ENCODE data around the gene GPC3.

DNA sequence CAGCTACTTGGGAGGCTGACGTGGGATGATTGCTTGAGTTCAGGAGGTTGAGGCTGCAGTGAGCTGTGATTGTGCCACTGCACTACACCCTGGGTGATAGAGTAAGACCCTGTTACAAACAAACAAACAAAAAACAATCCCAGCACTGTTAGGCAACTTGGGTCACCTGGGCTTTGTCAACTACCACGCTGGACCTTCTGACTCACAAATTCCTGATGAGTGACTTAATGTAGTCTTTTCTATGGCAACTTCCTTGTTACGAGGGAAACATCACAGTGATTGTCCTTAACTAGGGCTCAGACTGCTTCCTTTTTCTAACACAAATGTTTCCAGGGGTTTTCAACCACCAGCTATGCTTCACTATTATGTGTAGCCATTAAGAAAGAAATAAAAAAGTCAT lies 441.3 kb downstream of the GPC3 start:
- TF ChIP-seq, protein P1, sequence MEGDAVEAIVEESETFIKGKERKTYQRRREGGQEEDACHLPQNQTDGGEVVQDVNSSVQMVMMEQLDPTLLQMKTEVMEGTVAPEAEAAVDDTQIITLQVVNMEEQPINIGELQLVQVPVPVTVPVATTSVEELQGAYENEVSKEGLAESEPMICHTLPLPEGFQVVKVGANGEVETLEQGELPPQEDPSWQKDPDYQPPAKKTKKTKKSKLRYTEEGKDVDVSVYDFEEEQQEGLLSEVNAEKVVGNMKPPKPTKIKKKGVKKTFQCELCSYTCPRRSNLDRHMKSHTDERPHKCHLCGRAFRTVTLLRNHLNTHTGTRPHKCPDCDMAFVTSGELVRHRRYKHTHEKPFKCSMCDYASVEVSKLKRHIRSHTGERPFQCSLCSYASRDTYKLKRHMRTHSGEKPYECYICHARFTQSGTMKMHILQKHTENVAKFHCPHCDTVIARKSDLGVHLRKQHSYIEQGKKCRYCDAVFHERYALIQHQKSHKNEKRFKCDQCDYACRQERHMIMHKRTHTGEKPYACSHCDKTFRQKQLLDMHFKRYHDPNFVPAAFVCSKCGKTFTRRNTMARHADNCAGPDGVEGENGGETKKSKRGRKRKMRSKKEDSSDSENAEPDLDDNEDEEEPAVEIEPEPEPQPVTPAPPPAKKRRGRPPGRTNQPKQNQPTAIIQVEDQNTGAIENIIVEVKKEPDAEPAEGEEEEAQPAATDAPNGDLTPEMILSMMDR (conservative IDR thresholded peaks at IDR 0.05; ENCODE audit: low read depth in 2 of 2): no peak
- TF ChIP-seq, protein P2, sequence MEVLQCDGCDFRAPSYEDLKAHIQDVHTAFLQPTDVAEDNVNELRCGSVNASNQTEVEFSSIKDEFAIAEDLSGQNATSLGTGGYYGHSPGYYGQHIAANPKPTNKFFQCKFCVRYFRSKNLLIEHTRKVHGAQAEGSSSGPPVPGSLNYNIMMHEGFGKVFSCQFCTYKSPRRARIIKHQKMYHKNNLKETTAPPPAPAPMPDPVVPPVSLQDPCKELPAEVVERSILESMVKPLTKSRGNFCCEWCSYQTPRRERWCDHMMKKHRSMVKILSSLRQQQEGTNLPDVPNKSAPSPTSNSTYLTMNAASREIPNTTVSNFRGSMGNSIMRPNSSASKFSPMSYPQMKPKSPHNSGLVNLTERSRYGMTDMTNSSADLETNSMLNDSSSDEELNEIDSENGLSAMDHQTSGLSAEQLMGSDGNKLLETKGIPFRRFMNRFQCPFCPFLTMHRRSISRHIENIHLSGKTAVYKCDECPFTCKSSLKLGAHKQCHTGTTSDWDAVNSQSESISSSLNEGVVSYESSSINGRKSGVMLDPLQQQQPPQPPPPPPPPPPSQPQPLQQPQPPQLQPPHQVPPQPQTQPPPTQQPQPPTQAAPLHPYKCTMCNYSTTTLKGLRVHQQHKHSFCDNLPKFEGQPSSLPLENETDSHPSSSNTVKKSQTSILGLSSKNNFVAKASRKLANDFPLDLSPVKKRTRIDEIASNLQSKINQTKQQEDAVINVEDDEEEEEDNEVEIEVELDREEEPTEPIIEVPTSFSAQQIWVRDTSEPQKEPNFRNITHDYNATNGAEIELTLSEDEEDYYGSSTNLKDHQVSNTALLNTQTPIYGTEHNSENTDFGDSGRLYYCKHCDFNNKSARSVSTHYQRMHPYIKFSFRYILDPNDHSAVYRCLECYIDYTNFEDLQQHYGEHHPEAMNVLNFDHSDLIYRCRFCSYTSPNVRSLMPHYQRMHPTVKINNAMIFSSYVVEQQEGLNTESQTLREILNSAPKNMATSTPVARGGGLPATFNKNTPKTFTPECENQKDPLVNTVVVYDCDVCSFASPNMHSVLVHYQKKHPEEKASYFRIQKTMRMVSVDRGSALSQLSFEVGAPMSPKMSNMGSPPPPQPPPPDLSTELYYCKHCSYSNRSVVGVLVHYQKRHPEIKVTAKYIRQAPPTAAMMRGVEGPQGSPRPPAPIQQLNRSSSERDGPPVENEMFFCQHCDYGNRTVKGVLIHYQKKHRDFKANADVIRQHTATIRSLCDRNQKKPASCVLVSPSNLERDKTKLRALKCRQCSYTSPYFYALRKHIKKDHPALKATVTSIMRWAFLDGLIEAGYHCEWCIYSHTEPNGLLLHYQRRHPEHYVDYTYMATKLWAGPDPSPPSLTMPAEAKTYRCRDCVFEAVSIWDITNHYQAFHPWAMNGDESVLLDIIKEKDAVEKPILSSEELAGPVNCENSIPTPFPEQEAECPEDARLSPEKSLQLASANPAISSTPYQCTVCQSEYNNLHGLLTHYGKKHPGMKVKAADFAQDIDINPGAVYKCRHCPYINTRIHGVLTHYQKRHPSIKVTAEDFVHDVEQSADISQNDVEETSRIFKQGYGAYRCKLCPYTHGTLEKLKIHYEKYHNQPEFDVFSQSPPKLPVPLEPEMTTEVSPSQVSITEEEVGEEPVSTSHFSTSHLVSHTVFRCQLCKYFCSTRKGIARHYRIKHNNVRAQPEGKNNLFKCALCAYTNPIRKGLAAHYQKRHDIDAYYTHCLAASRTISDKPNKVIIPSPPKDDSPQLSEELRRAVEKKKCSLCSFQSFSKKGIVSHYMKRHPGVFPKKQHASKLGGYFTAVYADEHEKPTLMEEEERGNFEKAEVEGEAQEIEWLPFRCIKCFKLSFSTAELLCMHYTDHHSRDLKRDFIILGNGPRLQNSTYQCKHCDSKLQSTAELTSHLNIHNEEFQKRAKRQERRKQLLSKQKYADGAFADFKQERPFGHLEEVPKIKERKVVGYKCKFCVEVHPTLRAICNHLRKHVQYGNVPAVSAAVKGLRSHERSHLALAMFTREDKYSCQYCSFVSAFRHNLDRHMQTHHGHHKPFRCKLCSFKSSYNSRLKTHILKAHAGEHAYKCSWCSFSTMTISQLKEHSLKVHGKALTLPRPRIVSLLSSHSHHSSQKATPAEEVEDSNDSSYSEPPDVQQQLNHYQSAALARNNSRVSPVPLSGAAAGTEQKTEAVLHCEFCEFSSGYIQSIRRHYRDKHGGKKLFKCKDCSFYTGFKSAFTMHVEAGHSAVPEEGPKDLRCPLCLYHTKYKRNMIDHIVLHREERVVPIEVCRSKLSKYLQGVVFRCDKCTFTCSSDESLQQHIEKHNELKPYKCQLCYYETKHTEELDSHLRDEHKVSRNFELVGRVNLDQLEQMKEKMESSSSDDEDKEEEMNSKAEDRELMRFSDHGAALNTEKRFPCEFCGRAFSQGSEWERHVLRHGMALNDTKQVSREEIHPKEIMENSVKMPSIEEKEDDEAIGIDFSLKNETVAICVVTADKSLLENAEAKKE (CRISPR knock-in tag; IDR thresholded peaks at IDR 0.05): no peak
- TF ChIP-seq POLR2AphosphoS5 (IDR thresholded peaks at IDR 0.05; ENCODE audit: low read depth) (no peak), EZH2 (IDR thresholded peaks at IDR 0.05; ENCODE audit: low read depth, unreplicated experiment) (no peak), EZH2phosphoT487 (IDR thresholded peaks at IDR 0.05; ENCODE audit: unreplicated experiment) (no peak), CREB1 (CRISPR knock-in tag; IDR thresholded peaks at IDR 0.05; ENCODE audit: low read depth) (no peak), NANOG (IDR thresholded peaks at IDR 0.05; ENCODE audit: borderline replicate concordance) (no peak)
- TF ChIP-seq, protein P3, sequence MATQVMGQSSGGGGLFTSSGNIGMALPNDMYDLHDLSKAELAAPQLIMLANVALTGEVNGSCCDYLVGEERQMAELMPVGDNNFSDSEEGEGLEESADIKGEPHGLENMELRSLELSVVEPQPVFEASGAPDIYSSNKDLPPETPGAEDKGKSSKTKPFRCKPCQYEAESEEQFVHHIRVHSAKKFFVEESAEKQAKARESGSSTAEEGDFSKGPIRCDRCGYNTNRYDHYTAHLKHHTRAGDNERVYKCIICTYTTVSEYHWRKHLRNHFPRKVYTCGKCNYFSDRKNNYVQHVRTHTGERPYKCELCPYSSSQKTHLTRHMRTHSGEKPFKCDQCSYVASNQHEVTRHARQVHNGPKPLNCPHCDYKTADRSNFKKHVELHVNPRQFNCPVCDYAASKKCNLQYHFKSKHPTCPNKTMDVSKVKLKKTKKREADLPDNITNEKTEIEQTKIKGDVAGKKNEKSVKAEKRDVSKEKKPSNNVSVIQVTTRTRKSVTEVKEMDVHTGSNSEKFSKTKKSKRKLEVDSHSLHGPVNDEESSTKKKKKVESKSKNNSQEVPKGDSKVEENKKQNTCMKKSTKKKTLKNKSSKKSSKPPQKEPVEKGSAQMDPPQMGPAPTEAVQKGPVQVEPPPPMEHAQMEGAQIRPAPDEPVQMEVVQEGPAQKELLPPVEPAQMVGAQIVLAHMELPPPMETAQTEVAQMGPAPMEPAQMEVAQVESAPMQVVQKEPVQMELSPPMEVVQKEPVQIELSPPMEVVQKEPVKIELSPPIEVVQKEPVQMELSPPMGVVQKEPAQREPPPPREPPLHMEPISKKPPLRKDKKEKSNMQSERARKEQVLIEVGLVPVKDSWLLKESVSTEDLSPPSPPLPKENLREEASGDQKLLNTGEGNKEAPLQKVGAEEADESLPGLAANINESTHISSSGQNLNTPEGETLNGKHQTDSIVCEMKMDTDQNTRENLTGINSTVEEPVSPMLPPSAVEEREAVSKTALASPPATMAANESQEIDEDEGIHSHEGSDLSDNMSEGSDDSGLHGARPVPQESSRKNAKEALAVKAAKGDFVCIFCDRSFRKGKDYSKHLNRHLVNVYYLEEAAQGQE (IDR thresholded peaks at IDR 0.05; ENCODE audit: unreplicated experiment): no peak

All from GM23338 (cell line).